Lung (tissue), 12 donors: ENCODE results near the gene KRTAP10-3. TPM values are rescaled to one million over a fixed set of nuclear protein-coding genes. Genes with fewer than 3 reads are reported as not detected.

ENCODE experiments used
- ATAC-seq: fragments of 200-7000 bp; cut with Tn5 transposase; one replicate; pipeline ENCODE4 v1.9.1; 2020; ENCODE audit warnings: moderate number of reproducible peaks; ENCODE audit not compliant: insufficient read depth, low FRiP score
- DNase-seq, 3 donors: peaks; one replicate each; pipeline ENCODE4 v3.0.0-alpha.2; 2013 to 2017
- H3K27ac ChIP-seq, 2 donors: one replicate each; pipeline ENCODE4 v1.5.1; 2013; ENCODE audit warnings: mild to moderate bottlenecking in 2 of 2, moderate library complexity in 2 of 2, control low read depth in 1 of 2, inconsistent platforms in 1 of 2, low read depth in 1 of 2, low read length in 1 of 2
- H3K27me3 ChIP-seq, 3 donors: one replicate each; pipeline ENCODE4 v1.5.1; 2013; ENCODE audit warnings: low read length in 2 of 3; ENCODE audit not compliant: control insufficient read depth in 3 of 3, insufficient read depth in 3 of 3
- H3K36me3 ChIP-seq, 4 donors: one replicate each; pipeline ENCODE4 v1.5.1; 2013; ENCODE audit warnings: low read length in 4 of 4, mild to moderate bottlenecking in 1 of 4, moderate library complexity in 1 of 4; ENCODE audit not compliant: control insufficient read depth in 4 of 4, insufficient read depth in 4 of 4
- H3K4me1 ChIP-seq, 5 donors: one replicate each; pipeline ENCODE4 v1.5.1; 2013; ENCODE audit warnings: low read length in 5 of 5, mild to moderate bottlenecking in 2 of 5, moderate library complexity in 1 of 5; ENCODE audit not compliant: control insufficient read depth in 5 of 5, insufficient read depth in 5 of 5
- H3K4me3 ChIP-seq: one replicate; pipeline ENCODE4 v1.5.1; 2013; ENCODE audit warnings: mild to moderate bottlenecking, control low read depth, moderate library complexity
- H3K9ac ChIP-seq, 2 donors: one replicate each; pipeline ENCODE4 v1.5.1; 2013; ENCODE audit warnings: low read length in 2 of 2, control low read depth in 1 of 2; ENCODE audit not compliant: insufficient read depth in 1 of 2
- H3K9me3 ChIP-seq, 4 donors: one replicate each; pipeline ENCODE4 v1.5.1; 2013; ENCODE audit warnings: low read length in 3 of 4, mild to moderate bottlenecking in 1 of 4, moderate library complexity in 1 of 4; ENCODE audit not compliant: control insufficient read depth in 4 of 4, insufficient read depth in 3 of 4
- CTCF ChIP-seq: IDR thresholded peaks from 2 replicates; pipeline ENCODE4 v1.5.1; 2012; ENCODE audit warnings: mild to moderate bottlenecking; ENCODE audit errors: control extremely low read depth, extremely low read depth
- WGBS, 2 donors: extraction: QIAGEN DNeasy Blood & Tissue Kit; methylation state at CpG; one replicate each; pipeline ENCODE4 v1.1.7; 2013; 5-methylcytosine and 5-hydroxymethylcytosine counted together
- polyA plus RNA-seq, 2 donors: library from polyadenylated mRNA; stranded (reverse); fragments of 200-250 nt; gene quantifications; one replicate each; pipeline ENCODE4 v1.2.1, GENCODE V29; 2013
- total RNA-seq, 2 donors: library from RNA; depleted of rRNA in 1 of 2; stranded (reverse); fragments of >200 nt in 1 of 2; gene quantifications; one replicate each; pipeline ENCODE4 v1.2.1, GENCODE V29; 2014 to 2021
- donor health status: control.
- donor health status: control.
- donor health status: Bipolar disorder and iron deficiency.
- donor health status: healthy.
- donor health status: DM: yes; HTN: yes; CAD: no.

The KRTAP10-3 gene
- total and polyA plus RNA-seq, 4 donors = not detected

- Histone ChIP-seq H3K27ac (no peak overlapping the region), H3K4me3 (no peak overlapping the region), H3K4me1 (peaks cover 0 to 4% (median 0%) of the 10 kb centered on the region in 5 donors), H3K27me3 (peaks cover 0 to 4% (median 0%) of the 10 kb centered on the region in 3 donors), H3K9ac (no peak overlapping the region), H3K36me3 (no peaks in the 10 kb centered on the region), H3K9me3 (peaks cover 0 to 3% (median 0%) of the 10 kb centered on the region in 4 donors)
- peak; percentile 42 for ATAC-seq
- DNase-seq = peak; percentile 33 to 68 (median 58)
- peak; percentile 62 for TF ChIP-seq CTCF
- 11 to 17% methylated on average over 34 to 36 of the region's 36 CpGs for WGBS, 2 donors
Observed at GRCh38 chr21:44510508-44511218, 47.9 kb downstream of the KRTAP10-3 start.

GRCh38 chr21:44510109-44510507 is 48.5 kb downstream of the KRTAP10-3 start:
- H3K9me3 ChIP-seq = peaks cover 0 to 3% (median 0%) of the 10 kb centered on the region in 4 donors
- no peak overlapping the region for H3K27ac ChIP-seq
- H3K9ac ChIP-seq = no peak overlapping the region
- ATAC-seq (no peak), DNase-seq (no peak)
- TF ChIP-seq CTCF = no peak
- H3K4me3 ChIP-seq = no peak overlapping the region
- H3K27me3 ChIP-seq = peaks cover 0 to 4% (median 0%) of the 10 kb centered on the region in 3 donors
- peaks cover 0 to 4% (median 0%) of the 10 kb centered on the region in 5 donors for H3K4me1 ChIP-seq
- WGBS, 2 donors = 57 to 61% methylated on average over 18 of the region's 18 CpGs
- no peaks in the 10 kb centered on the region for H3K36me3 ChIP-seq

GRCh38 chr21:44509539-44509938 is 49.1 kb downstream of the KRTAP10-3 start:
- Histone ChIP-seq H3K27ac (no peak overlapping the region), H3K9me3 (peaks cover 0 to 3% (median 0%) of the 10 kb centered on the region in 4 donors), H3K9ac (no peak overlapping the region), H3K4me1 (peaks cover 0 to 4% (median 0%) of the 10 kb centered on the region in 5 donors), H3K4me3 (no peak overlapping the region), H3K36me3 (no peaks in the 10 kb centered on the region), H3K27me3 (peaks cover 0 to 4% (median 0%) of the 10 kb centered on the region in 3 donors)
- DNase-seq (no peak), ATAC-seq (peak; percentile 56)
- TF ChIP-seq CTCF = no peak
- WGBS, 2 donors = 61 to 69% methylated on average over 9 to 12 of the region's 12 CpGs
